A673 (cell line): ENCODE measurements around the gene RGR.

Source experiments
- CTCF ChIP-seq: fragments of 300-800, 200-600 bp; sonication (generic); conservative IDR thresholded peaks from 2 replicates; pipeline ENCODE4 v1.5.1; 2017; ENCODE audit warnings: low read depth, mild to moderate bottlenecking, antibody characterized with exemption, low read length, moderate library complexity, mixed read lengths
- EZH2 ChIP-seq: fragments of 200-600 bp; sonication (generic); IDR thresholded peaks from 2 replicates; pipeline ENCODE4 v1.6.1; 2017; ENCODE audit warnings: borderline replicate concordance, low read depth, mild to moderate bottlenecking, mixed read lengths, antibody characterized with exemption, low read length; ENCODE audit not compliant: poor library complexity, severe bottlenecking

- TF ChIP-seq CTCF (no peak), EZH2 (no peak)
These were observed 17.0 kb upstream of the RGR start for GRCh38 chr10:84227810-84228209.
